Mesothelial cell of epicardium (in vitro differentiated cells): ENCODE data around the gene CDKAL1. TPM values are rescaled to one million over a fixed set of nuclear protein-coding genes. Genes with fewer than 3 reads are reported as not detected.

Experiments used
- DNase-seq, 2 experiments: peaks; one replicate each; pipeline ENCODE4 v3.0.0; 2021; ENCODE audit warnings: low spot score in 2 of 2; ENCODE audit not compliant: unreplicated experiment in 2 of 2
- H3K27ac Mint-ChIP-seq: 2 replicates; pipeline ENCODE4 v1.8.0; 2021; ENCODE audit warnings: mixed read lengths
- H3K27me3 Mint-ChIP-seq: 2 replicates; pipeline ENCODE4 v1.8.0; 2021; ENCODE audit warnings: low read depth, mixed read lengths
- H3K36me3 Mint-ChIP-seq: 2 replicates; pipeline ENCODE4 v1.8.0; 2021; ENCODE audit warnings: mixed read lengths
- H3K4me1 Mint-ChIP-seq: 2 replicates; pipeline ENCODE4 v1.8.0; 2021; ENCODE audit warnings: mixed read lengths
- H3K4me3 Mint-ChIP-seq: 2 replicates; pipeline ENCODE4 v1.8.0; 2021; ENCODE audit warnings: mild to moderate bottlenecking, moderate library complexity, mixed read lengths
- H3K9me3 Mint-ChIP-seq: 2 replicates; pipeline ENCODE4 v1.8.0; 2021; ENCODE audit warnings: mixed read lengths
- CTCF ChIP-seq: fragments of 200-600 bp; sonication (generic); IDR thresholded peaks from one replicate; pipeline ENCODE4 v1.5.0; 2021; ENCODE audit warnings: antibody characterized with exemption; ENCODE audit not compliant: unreplicated experiment
- total RNA-seq: library from RNA; stranded (reverse); gene quantifications from 3 replicates; pipeline ENCODE4 v1.2.1, GENCODE V29; 2021

The CDKAL1 gene
- total RNA-seq, 1 donor from 2014 or later, result 22.6 TPM

- Mint-ChIP-seq H3K4me3 (no peak overlapping the region), H3K36me3 (peaks cover 2% of the 10 kb centered on the region), H3K9me3 (peaks cover 3% of the 10 kb centered on the region), H3K4me1 (peaks cover 17% of the 10 kb centered on the region), H3K27me3 (no peaks in the 10 kb centered on the region), H3K27ac (no peak overlapping the region)
- TF ChIP-seq CTCF, result no peak
- DNase-seq, result no peak
These were observed 263.3 kb downstream of the CDKAL1 start for GRCh38 chr6:20797597-20797996.

GRCh38 chr6:20800229-20800628 is 266.0 kb downstream of the CDKAL1 start:
- peaks cover 2% of the 10 kb centered on the region for H3K36me3 Mint-ChIP-seq
- H3K27ac Mint-ChIP-seq, result peak overlapping the region; percentile 45
- no peak overlapping the region for H3K4me3 Mint-ChIP-seq
- peaks cover 3% of the 10 kb centered on the region for H3K9me3 Mint-ChIP-seq
- DNase-seq, result no peak
- no peaks in the 10 kb centered on the region for H3K27me3 Mint-ChIP-seq
- TF ChIP-seq CTCF, result no peak
- peaks cover 24% of the 10 kb centered on the region for H3K4me1 Mint-ChIP-seq

- no peak overlapping the region for H3K27ac Mint-ChIP-seq
- peaks cover 3% of the 10 kb centered on the region for H3K36me3 Mint-ChIP-seq
These were observed 266.4 kb downstream of the CDKAL1 start for GRCh38 chr6:20800653-20801052.

GRCh38 chr6:20801595-20801994 is 267.3 kb downstream of the CDKAL1 start:
- DNase-seq, result no peak
- H3K27me3 Mint-ChIP-seq, result no peaks in the 10 kb centered on the region
- peaks cover 24% of the 10 kb centered on the region for H3K4me1 Mint-ChIP-seq
- H3K9me3 Mint-ChIP-seq, result peaks cover 9% of the 10 kb centered on the region
- H3K27ac Mint-ChIP-seq, result no peak overlapping the region
- peaks cover 11% of the 10 kb centered on the region for H3K36me3 Mint-ChIP-seq
- no peak overlapping the region for H3K4me3 Mint-ChIP-seq
- no peak for TF ChIP-seq CTCF

More at GRCh38 chr6:20800653-20801052, 266.4 kb downstream of the CDKAL1 start:
- no peak for DNase-seq
- H3K4me1 Mint-ChIP-seq, result peaks cover 24% of the 10 kb centered on the region
- H3K4me3 Mint-ChIP-seq, result no peak overlapping the region
- TF ChIP-seq CTCF, result no peak
- H3K27me3 Mint-ChIP-seq, result no peaks in the 10 kb centered on the region
- peaks cover 3% of the 10 kb centered on the region for H3K9me3 Mint-ChIP-seq

- peaks cover 12% of the 10 kb centered on the region for H3K36me3 Mint-ChIP-seq
- H3K4me3 Mint-ChIP-seq, result no peak overlapping the region
- no peaks in the 10 kb centered on the region for H3K27me3 Mint-ChIP-seq
- no peak for DNase-seq
- H3K9me3 Mint-ChIP-seq, result peaks cover 11% of the 10 kb centered on the region
- no peak for TF ChIP-seq CTCF
- H3K27ac Mint-ChIP-seq, result peak overlapping the region; percentile 74
- H3K4me1 Mint-ChIP-seq, result peaks cover 24% of the 10 kb centered on the region
These were observed 268.3 kb downstream of the CDKAL1 start for GRCh38 chr6:20802596-20802995.

- Mint-ChIP-seq H3K4me3 (no peak overlapping the region), H3K9me3 (peaks cover 8% of the 10 kb centered on the region), H3K36me3 (peaks cover 10% of the 10 kb centered on the region), H3K27me3 (no peaks in the 10 kb centered on the region), H3K27ac (peak overlapping the region; percentile 93), H3K4me1 (peaks cover 37% of the 10 kb centered on the region)
- no peak for TF ChIP-seq CTCF
- no peak for DNase-seq
These were observed 270.8 kb downstream of the CDKAL1 start for GRCh38 chr6:20805021-20805420.
